Stimulated activated CD4-positive, alpha-beta T cell treated with anti-CD3 and anti-CD28 coated beads, Interleukin-1b, Interleukin-23, amount 100 ng/mL, for 24 hours (primary cell): ENCODE measurements around the gene JAML.

Experiments used
- DNase-seq, 4 experiments: peaks; one replicate each; pipeline ENCODE4 v3.0.0-alpha.2; 2020; ENCODE audit warnings: low read depth in 4 of 4, low spot score in 1 of 4

The JAML gene

GRCh38 chr11:118240999-118241763 lies 16.4 kb upstream of the JAML start:
- peak in 1 of 4 experiments; percentile 52 for DNase-seq

DNA sequence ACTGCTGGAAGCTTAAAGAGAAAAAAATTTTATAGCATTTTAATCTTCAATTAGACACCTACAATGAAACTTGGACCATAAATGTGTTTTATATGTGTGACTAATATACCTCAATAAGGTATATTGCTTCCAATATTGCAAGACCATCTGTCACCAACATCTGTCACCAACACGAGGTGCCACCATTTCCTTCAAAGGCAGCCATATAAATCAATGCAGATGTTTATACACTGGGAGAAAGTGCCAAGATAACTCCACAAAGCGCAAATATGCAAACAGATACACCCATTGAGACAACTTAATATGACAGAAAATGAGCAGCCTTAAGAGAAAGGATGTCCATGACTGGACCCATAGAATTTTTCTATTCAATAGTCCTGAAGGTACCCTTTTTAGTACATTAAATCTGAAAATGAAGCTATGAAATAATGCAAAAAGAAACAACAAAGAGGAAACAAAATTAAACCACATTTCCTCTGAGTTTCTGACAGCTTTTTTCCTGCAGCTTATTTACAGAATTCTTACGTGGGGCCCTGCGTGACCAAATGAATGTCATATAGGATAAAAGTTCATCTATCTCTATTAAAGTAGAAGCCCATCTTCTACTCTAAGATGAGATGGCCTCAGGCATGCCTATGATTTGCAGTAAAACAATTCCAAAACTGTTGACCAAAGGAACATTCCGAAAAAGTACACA lies 14.8 kb upstream of the JAML start:
- no peak for DNase-seq

DNA sequence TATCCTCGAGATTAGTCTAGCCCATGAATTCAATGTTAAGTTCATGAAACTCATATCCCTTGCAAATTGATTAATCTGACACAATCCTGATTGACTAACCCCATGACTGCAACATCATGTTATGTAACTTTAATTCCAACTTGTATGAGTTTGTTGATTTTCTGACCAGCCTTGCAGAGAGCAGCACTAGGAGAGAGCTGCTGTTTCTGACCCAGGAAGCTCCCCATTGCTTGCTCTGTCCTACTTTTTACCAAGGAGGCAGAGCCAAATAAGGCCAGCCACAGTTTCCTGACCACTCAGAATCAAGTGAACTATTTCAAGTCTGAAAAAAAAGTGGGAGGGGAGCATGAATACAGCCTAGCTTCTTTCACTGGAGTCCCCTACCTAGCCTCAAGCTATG lies 14.1 kb upstream of the JAML start:
- no peak for DNase-seq

DNA sequence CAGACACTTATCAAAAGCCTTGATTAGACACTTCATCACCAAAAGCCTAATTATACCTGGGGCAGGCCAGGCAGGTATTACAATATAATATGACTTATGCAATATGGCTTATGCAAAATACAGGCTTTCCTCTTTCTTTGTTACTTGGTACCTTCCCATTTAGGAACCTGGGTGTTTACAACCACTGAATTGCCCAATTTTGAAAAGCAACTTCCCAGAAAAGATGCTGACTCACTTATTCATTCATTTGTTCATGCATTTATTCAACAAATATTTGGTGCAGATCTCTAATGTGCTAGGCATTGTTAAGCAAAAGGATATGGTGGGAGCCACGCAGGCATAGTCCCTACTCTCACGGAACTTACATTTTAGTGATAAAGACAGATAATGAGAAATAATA lies 13.6 kb upstream of the JAML start:
- DNase-seq = no peak

DNA sequence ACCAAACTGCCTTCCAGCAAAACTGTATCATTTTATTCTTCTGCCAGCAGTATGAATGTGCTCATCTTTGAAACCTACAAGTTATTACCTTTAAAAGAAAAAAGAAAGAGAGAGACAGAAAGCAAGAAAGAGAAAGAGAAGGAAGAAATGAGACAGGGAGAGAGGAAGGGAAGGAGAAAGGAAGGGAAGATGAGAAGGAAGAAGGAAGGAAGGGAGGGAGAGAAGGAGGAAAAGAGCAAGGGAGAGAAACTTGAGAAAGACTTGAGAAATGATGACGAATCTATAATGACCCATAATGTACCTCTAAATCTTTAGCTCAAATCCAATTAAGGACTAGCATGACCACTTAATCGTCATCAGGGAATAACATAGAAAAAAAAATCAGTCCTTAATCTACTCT lies 11.4 kb upstream of the JAML start:
- no peak for DNase-seq

GRCh38 chr11:118234833-118235232 lies 10.0 kb upstream of the JAML start:
- DNase-seq = no peak

GRCh38 chr11:118233850-118234249 lies 9.0 kb upstream of the JAML start:
- DNase-seq = no peak

DNA sequence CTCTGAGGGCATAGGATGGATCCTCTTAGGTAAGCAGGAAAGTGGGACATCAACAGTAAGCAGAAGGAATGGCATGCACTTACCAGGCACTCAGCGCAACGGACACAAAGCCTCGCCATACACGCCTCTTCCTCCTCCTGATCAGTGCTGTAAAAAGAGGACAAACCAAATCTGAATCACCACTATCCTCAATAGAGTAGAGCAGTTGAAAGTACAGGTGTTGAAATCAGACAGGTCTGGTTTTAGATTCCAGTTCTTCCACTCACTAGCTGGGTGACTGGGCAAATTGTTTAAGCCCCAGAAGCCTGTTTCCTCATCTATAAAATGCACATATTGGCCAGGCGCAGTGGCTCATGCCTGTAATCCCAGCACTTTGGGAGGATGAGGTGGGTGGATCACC lies 8.6 kb upstream of the JAML start:
- no peak for DNase-seq

DNA sequence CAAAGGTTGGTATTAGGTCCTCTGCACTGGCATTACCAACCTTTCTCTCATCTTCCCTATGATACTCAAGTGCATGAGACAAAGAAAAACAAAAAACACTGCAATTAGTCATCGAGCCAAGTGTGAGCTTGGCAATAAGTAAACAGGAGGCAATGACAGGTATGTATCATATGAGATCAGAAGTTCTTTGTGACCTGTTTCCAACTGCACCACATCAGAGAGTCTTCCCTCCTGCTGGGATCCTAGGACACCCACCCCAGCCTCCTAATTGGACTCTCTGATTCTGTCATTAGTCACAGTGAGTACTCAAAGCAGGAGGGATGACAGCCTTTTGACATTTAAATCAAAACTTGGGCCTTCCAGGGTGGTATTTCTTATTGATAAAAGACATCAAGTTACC lies 7.8 kb upstream of the JAML start:
- DNase-seq = peak in 1 of 4 experiments; percentile 55

DNA sequence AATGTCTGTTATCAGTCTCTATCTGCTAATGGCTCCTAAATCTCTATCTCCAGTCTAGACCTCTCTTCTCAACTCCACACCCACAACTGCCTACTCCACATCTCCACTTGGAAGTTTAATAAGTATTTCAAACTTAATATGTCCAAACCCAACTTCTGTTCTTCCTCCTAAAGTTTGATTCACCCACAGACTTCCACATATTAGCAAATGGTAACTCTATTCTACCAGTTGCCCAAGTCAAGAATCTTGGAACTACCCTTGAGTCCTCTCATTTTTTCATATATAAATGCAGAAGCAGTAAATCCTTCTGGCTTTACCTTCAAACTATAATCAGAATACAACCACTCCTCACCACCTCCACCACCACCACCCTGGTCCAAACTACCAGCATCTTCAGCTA lies 6.7 kb upstream of the JAML start:
- DNase-seq = no peak

GRCh38 chr11:118230088-118230487 lies 5.3 kb upstream of the JAML start:
- no peak for DNase-seq

DNA sequence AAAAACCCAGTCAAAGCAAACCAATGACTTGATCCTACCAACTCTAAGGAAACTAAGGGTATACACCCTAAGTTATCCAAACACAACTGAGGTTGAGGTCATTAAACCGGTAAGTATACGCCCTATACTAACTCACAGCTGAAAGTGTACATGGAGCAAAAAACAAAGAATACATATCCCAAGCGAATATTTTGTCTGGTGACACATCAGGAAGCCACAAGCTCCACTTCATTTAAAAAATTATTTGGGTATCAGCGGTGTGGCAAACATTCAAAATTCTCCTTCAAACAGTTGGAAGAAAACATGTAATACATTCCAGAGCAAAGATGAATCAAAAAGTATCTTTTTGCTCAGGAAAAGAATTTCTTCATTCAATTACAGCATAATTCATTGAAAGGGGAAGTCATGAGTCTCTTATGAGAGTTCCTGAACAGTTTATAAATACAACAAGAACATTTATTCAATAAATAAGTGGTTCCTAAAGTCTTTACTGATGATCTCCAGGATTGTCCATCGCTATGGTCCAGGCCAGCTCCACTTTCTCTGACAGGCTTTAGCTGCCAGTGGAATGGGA lies 4.5 kb upstream of the JAML start:
- DNase-seq = no peak

- DNase-seq = no peak
Observed at GRCh38 chr11:118227865-118228785, 3.3 kb upstream of the JAML start.

DNA sequence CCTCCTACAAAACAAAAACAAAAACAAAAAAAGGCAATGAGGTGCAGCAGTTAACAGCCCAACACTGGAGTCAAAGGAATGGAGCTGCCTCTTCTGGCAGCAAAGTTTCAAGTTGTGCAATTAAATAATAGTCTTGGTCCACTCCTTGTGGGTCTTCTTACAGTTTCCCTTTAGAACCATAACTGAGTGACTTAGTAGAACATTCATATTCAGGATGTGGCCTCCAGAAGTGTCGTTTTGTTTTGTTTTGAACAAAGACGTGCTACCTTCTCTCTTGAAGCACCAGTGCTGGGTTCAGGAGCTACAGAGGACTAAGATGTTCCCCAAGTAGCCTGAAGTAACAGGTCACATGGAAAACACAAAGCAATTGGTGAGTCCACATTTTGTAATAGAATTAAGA lies 2.0 kb upstream of the JAML start:
- DNase-seq = no peak

- no peak for DNase-seq
Observed at GRCh38 chr11:118226296-118226695, 1.5 kb upstream of the JAML start.

DNA sequence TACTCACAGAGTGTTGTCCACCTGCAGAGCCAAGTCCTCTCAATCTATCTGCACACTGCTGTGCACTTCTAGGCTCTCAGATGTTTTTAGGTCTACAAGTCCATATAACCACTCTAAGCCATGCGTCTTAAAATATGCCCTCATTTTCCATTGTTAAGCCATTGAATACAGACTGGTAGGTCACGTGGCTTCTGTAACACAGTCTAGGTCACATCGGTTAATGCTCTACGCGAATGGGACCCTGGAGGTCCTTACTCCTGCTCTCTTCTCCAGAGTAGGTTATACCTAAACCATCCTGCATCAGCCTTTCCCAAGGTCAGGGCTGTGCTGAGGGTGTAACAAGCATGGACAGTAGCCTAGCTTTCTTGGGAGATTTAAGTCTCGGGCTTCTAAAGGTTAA lies 819 bp downstream of the JAML start:
- DNase-seq = no peak

GRCh38 chr11:118223570-118223969 lies 1.2 kb downstream of the JAML start:
- no peak for DNase-seq

DNA sequence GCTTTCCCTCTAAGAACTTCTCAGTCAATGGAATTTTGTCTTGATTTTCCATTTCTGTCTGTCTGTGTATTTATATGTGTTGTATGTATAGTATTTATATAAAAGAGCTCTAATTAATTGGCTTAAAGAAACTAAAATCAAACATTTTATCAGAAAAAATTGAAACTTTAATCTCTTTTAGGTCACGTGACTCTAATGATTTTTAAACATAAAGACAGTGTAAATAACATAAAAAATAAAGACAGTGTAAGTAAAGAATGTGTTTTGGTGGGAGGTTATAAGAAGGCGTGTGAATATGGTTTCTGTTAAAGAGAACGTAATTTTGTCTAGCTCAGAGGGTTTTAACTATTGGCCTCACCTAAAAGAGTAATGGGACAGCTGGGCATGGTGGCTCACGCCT lies 2.4 kb downstream of the JAML start:
- DNase-seq = no peak

DNA sequence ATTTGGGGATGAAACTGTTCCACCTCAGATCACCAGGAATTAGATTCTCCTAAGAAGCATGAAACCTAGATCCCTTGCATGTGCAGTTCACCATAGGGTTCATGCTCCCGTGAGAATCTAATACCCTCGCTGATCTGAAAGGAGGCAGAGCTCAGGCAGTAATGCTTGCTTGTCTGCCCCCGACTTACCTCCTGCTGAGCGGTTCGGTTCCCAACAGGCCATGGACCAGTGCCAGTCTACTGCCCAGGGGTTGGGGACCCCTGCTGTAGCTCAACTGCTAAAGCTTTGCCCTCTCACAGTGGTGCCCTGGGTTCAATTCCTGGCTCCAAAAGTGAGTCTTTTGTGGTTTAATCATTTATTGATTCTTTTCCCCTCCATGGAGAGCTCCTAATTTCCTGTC lies 3.4 kb downstream of the JAML start:
- DNase-seq = no peak

DNA sequence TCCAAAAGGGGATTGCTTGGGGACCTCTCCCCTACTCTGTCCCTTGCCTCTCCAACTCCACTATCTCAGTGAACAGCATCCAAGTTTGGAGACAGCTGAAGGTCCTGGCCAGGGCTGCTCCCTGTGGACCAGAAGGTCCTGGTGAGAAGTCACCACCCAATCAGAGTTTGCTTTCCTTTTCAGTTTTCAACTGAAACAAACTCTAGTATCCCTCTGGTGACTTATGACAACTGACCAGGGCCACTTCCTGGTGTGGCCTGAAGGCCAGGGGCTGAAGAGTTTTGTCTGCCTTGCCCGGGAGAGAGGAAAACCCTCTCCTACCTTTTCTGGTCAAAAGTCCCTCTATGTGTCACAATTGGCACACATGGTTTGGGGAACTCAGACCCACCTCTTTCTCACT lies 5.1 kb downstream of the JAML start:
- DNase-seq = no peak

- no peak for DNase-seq
Observed at GRCh38 chr11:118219244-118219643, 5.6 kb downstream of the JAML start.
